SHP77 treated with DMSO at 0.1 percent for 48 hours (cell line): ENCODE data around the gene SIRT3.

Experiments used
- DNase-seq: peaks from one replicate; lab custom pipeline; 2025; lab: John Stamatoyannopoulos, UW

The SIRT3 gene

DNA sequence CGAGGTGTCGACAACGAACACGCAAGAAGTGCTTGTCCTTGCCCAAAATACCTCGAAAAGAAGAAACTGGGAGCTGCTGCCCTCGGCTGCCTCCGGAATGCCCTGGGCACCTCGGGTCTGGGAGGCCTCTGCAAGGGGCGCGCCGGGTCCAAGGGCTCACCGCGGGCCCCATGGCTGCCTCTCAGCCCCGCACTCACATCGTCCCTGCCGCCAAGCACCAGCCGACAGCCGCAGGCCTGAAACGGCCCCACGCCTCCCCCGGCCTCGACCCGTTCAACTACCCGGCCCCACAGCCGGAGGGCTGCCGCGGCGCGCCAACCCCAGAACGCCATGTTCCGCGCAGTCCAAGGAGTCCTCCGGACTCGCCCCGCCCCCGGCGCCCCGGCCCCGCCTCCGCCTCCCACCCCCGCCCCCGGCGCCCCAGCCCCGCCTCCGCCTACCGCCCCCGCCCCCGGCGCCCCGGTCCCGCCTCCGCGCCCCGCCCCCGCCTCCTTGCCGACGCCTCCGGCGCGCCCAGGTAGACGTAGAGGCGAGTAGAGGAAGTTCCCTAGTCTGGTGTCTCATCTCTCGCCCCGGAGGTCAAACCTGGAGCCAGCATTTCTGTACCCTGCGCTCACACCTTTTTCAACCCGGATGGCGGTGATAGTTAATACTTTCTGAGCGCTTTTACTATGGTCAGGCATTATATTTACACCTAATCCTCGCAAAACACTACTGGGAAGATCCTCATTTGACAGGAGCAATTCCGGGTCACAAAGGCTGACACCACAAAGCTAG lies at the start of gene SIRT3:
Gene SIRT3, minus strand, starts transcription at position 346 of the 777 bp plus-strand sequence. Its CDS starts 14 bp downstream, at position 332.
- DNase-seq = peak; percentile 5

GRCh38 chr11:285894-286220 lies 49.7 kb upstream of the SIRT3 start:
- DNase-seq = no peak

- no peak for DNase-seq
Measured at GRCh38 chr11:285021-285893, 49.1 kb upstream of the SIRT3 start.

DNA sequence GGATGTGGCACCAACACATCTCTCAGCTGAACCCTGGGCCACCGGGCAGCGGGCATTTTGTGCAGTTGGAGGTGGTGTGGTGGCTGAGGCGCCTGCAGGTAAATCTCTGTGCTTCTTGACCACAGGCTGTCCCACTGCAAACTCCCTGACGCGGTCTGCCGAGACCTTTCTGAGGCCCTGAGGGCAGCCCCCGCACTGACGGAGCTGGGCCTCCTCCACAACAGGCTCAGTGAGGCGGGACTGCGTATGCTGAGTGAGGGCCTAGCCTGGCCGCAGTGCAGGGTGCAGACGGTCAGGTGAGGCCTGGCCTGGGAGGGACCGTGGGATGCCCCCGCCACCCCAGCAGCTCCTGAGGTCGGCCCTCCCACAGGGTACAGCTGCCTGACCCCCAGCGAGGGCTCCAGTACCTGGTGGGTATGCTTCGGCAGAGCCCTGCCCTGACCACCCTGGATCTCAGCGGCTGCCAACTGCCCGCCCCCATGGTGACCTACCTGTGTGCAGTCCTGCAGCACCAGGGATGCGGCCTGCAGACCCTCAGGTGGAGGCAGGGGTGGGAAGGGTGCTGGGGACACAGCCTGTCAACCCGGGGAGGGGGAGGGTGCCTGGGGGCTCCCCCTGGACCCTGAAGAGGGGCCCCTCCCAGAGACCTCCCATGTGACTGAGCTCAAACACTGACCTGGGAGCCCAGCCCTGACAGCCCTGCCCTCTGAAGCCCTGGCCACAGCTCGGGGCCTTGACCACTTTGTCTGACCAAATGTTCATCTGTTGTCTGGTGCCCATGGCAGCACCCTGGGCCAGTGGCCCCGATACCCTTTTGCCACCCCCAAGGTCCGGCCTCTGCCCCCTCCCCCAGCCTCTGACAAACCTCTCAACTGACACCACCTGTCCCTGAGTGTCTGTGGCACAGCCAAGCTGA lies 48.2 kb upstream of the SIRT3 start:
- no peak for DNase-seq

DNA sequence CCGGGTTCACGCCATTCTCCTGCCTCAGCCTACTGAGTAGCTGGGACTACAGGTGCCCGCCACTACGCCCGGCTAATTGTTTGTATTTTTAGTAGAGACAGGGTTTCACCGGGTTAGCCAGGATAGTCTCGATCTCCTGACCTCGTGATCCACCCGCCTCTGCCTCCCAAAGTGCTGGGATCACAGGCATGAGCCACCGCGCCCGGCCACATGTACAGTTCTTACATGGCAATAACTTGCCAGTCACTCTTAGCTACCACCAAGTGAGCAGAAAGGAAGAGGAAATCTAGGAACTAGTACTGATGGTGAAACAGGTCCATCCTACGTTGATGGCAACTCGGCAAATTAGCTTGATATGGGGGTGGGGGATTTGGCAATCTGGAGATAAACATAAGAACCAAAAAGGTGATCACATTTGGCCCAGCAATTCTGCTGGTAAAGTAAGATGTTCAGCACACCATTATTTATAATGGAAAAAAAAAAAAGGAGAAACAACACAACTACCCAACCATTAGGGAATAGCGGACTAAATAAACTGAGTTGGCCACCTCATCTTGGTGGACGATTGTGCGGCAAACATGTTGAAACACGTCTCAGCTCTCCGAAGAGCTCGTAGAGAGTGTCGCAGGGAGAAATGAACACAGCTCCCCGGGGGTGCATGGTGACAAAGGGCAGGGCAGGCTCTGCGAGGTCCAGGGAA lies 47.4 kb upstream of the SIRT3 start:
- no peak for DNase-seq

DNA sequence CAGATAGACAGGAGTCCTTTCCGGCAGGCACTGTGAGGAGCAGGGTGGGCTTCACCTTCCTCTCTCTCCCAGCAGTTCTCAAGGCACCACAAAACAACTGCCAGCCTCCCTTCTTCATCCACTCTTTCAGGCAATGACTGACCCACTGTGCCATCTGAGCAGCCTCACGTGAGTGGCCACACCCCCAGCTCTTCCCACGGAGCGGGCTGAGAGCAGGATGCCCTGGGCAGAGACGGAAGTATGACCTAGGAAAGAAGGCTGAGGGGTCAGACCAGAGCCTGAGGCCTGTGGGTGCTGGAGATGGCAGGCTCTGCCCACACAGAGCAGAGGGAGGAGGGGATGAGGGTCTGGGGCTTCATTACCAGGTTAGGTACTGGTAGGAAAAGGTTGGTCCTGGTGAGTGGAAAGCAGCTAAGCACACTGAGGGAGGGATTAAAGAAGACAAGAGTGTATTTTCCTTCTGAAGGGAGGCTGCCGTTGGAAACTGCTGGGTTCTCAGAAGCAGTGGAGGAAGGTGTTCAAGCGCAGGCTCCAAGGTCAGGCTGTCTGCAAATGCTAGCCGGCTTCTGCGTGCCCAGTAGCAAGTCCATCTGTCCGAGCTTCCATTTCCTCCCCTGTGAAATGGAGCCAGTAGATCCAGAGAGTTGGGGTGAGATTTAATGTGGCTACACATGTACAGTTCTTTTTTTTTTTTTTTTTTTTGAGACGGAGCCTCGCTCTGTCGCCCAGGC lies 46.7 kb upstream of the SIRT3 start:
- DNase-seq = no peak

- no peak for DNase-seq
Measured at GRCh38 chr11:282171-282570, 46.0 kb upstream of the SIRT3 start.

DNA sequence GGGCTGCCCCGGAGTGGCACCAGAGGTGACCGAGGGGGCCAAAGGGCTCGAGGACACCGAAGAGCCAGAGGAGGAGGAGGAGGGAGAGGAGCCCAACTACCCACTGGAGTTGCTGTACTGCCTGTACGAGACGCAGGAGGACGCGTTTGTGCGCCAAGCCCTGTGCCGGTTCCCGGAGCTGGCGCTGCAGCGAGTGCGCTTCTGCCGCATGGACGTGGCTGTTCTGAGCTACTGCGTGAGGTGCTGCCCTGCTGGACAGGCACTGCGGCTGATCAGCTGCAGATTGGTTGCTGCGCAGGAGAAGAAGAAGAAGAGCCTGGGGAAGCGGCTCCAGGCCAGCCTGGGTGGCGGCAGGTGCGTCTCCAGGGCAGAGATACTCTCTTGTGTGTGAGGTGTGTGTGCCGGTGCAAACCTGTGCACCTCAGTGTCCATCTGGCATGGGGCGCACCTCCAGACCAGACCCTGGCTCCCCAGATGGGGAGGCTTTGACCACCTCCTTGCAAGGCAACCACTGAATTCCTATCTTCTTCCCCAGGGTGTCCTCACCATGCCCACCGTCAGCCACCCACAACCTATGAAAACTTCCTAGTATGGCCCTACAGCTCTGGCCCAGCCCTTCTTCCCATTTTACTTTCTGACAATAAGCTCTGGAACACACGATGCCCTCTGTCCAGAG lies 45.5 kb upstream of the SIRT3 start:
- no peak for DNase-seq

GRCh38 chr11:280706-281485 lies 44.8 kb upstream of the SIRT3 start:
- no peak for DNase-seq

GRCh38 chr11:279966-280705 lies 44.0 kb upstream of the SIRT3 start:
- DNase-seq = no peak

GRCh38 chr11:279040-279965 lies 43.2 kb upstream of the SIRT3 start:
- DNase-seq = no peak

GRCh38 chr11:278001-278951 lies 42.1 kb upstream of the SIRT3 start, which contains the start of gene NLRP6:
TSS of gene NLRP6 (plus strand) at chr11:278407. CDS start at chr11:278570, 163 bp downstream.
- DNase-seq = no peak

DNA sequence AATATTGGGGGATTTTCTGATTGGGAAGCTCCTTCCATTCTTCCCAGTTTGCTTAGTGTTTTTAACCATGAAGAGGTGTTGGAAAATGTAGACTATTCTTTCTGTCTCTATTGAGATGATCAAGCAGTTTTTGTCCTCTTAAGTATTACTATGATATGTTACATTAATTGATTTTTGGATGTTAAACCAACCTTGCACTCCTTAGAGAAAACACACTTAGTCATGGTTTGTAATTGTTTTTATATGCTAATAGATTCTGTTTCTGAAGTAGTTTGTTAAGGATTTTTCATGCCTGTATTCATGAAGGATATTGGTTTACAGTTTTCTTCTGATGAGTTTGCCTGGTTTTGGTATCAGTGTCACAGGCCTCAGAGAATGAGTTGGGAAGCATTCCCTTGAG lies 40.1 kb upstream of the SIRT3 start:
- DNase-seq = no peak

DNA sequence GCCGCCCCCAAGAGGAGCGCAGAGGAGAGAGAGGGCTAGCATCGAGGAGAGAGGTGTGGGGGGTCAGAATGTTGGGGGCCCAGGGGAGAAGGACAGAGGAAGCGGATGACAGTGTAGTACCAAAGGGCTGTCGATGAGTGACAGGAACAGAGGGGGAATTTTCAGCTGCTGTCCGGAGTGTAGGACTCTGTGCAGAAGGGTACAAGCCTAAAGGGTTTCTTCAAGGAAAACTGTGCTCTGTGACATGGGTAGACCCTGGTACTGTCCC lies 36.7 kb upstream of the SIRT3 start:
- no peak for DNase-seq

DNA sequence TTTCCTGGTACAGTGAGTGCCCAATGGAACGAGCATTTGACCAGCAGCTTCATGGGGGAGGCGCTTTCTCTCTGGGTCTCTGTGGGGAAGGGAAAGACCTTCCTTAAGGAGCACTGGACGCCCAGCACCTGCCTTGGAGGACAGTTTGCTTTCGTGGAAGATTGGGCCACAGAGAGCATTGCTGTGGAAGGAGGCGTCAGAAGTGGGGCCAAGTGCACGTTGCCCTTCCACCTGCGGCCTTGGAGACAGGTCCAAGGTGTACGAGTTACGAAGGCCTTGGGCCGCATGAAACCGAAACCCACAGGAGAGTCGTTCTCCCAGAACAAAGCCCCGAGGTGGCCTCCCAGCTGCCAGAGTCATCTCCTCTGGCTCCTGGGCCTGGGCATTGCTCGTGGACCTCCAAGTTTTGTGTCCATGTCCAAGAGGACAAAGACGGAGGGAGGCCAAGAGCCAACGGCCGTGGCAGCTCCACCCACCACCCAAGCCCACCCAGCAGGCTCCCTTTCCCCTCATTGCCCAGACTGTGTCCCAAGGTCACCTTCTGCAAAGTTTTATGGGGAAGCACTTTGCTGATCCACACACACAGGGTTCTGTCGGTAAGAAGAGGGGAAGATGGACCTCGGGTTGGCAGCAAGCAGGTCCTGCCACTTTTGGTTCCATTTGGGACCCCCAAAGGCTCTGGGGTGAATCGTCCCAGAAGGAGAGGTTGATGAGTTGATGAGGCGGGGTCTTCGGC lies 36.2 kb upstream of the SIRT3 start:
- no peak for DNase-seq

DNA sequence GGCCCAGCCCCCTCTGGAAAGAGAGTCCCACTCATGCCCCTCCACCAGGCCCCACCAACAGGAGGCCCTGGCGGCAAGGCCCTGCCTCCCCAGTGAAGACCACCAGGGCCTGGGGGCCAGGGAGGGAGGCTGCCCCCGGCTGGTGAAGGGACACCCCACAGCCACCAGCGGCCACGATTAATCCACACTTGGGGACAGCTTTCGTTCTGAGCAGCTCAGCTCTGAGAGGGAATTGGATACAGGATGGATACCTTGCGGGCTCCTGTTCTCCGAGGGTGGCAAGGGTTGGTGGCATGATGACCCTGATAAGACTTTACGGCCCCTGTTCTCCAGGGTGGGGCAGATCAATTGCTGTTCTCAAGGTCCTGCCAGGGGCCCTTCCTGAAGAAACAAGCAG lies 35.2 kb upstream of the SIRT3 start:
- no peak for DNase-seq
